Measurements from ENCODE around the gene LARP7.
"Not testable (repeated sequence)": the region's sequence is repeated elsewhere in the genome, so short reads cannot be mapped to it uniquely, and the experiment has no call there.

LARP7 gene

GRCh38 chr4:112650332-112650731 is 13.4 kb downstream of the LARP7 start:
- no peak for DNase-seq

GRCh38 chr4:112651641-112652040 is 14.7 kb downstream of the LARP7 start:
- DNase-seq: no peak

- no peak for DNase-seq
These were observed 15.3 kb downstream of the LARP7 start for GRCh38 chr4:112652216-112652615.

- no peak for DNase-seq
These were observed 18.3 kb downstream of the LARP7 start for GRCh38 chr4:112655270-112655669.

- DNase-seq: not testable (repeated sequence)
These were observed 19.2 kb downstream of the LARP7 start for GRCh38 chr4:112656115-112656514.

- DNase-seq: peak; percentile 5
These were observed 27.7 kb downstream of the LARP7 start for GRCh38 chr4:112664611-112665010.

- no peak for DNase-seq
These were observed 31.2 kb downstream of the LARP7 start for GRCh38 chr4:112668131-112668530.

GRCh38 chr4:112673076-112673475 is 36.1 kb downstream of the LARP7 start:
- no peak for DNase-seq

- DNase-seq: no peak
These were observed 36.7 kb downstream of the LARP7 start for GRCh38 chr4:112673686-112674085.

- no peak for DNase-seq
These were observed 37.4 kb downstream of the LARP7 start for GRCh38 chr4:112674376-112674775.

GRCh38 chr4:112677519-112678091 is 40.7 kb downstream of the LARP7 start:
- DNase-seq: no peak

GRCh38 chr4:112680996-112681395 is 44.1 kb downstream of the LARP7 start:
- DNase-seq: no peak

- no peak for DNase-seq
These were observed 56.6 kb downstream of the LARP7 start for GRCh38 chr4:112693507-112693906.

GRCh38 chr4:112700679-112701078 is 63.7 kb downstream of the LARP7 start:
- DNase-seq: no peak

- peak; percentile 21 for DNase-seq
These were observed 65.9 kb downstream of the LARP7 start for GRCh38 chr4:112702892-112703291.

- DNase-seq: no peak
These were observed 67.4 kb downstream of the LARP7 start for GRCh38 chr4:112704322-112704721.

GRCh38 chr4:112704991-112705845 is 68.3 kb downstream of the LARP7 start:
- DNase-seq: peak; percentile 79

- DNase-seq: not testable (repeated sequence)
These were observed 69.2 kb downstream of the LARP7 start for GRCh38 chr4:112705891-112706839.

- DNase-seq: no peak
These were observed 69.9 kb downstream of the LARP7 start for GRCh38 chr4:112706840-112707207.

Measured in fibroblast of skin of back (primary cell).